ENCODE data around the gene RNF6.

The RNF6 gene

GRCh38 chr13:26183416-26183815, 38.7 kb downstream of the RNF6 start:
- Histone ChIP-seq H3K27ac (no peak overlapping the region), H3K9ac (no peak overlapping the region), H3K9me3 (ENCODE audit: control insufficient read depth, low read length) (no peaks in the 10 kb centered on the region), H2AFZ (no peak overlapping the region), H3K27me3 (ENCODE audit: control insufficient read depth, insufficient read depth, low read length) (no peaks in the 10 kb centered on the region), H3K4me1 (no peaks in the 10 kb centered on the region), H3K4me3 (ENCODE audit: low read depth, low read length) (no peak overlapping the region), H3K4me2 (ENCODE audit: low read length) (no peak overlapping the region), H3K36me3 (ENCODE audit: control insufficient read depth, insufficient read depth, low read length) (no peaks in the 10 kb centered on the region), H3K79me2 (no peaks in the 10 kb centered on the region)
- TF ChIP-seq CTCF (IDR thresholded peaks at IDR 0.05): no peak

- H3K4me2 ChIP-seq (ENCODE audit: low read length): no peak overlapping the region
- no peak for TF ChIP-seq CTCF (IDR thresholded peaks at IDR 0.05)
- H3K27ac ChIP-seq: no peak overlapping the region
- no peak overlapping the region for H3K9ac ChIP-seq
- no peak overlapping the region for H3K4me3 ChIP-seq (ENCODE audit: low read depth, low read length)
- no peaks in the 10 kb centered on the region for H3K9me3 ChIP-seq (ENCODE audit: control insufficient read depth, low read length)
- no peak overlapping the region for H2AFZ ChIP-seq
- H3K27me3 ChIP-seq (ENCODE audit: control insufficient read depth, insufficient read depth, low read length): no peaks in the 10 kb centered on the region
- no peaks in the 10 kb centered on the region for H3K4me1 ChIP-seq
- no peaks in the 10 kb centered on the region for H3K36me3 ChIP-seq (ENCODE audit: control insufficient read depth, insufficient read depth, low read length)
- no peaks in the 10 kb centered on the region for H3K79me2 ChIP-seq
Observed at GRCh38 chr13:26179344-26179743, 42.8 kb downstream of the RNF6 start.

- no peak for TF ChIP-seq CTCF (IDR thresholded peaks at IDR 0.05)
- Histone ChIP-seq H3K9me3 (ENCODE audit: control insufficient read depth, low read length) (no peaks in the 10 kb centered on the region), H3K36me3 (ENCODE audit: control insufficient read depth, insufficient read depth, low read length) (no peaks in the 10 kb centered on the region), H2AFZ (no peak overlapping the region), H3K9ac (no peak overlapping the region), H3K4me3 (ENCODE audit: low read depth, low read length) (no peak overlapping the region), H3K4me2 (ENCODE audit: low read length) (no peak overlapping the region), H3K27me3 (ENCODE audit: control insufficient read depth, insufficient read depth, low read length) (no peaks in the 10 kb centered on the region), H3K79me2 (no peaks in the 10 kb centered on the region), H3K4me1 (no peaks in the 10 kb centered on the region), H3K27ac (no peak overlapping the region)
Observed at GRCh38 chr13:26168835-26169234, 53.3 kb downstream of the RNF6 start.

GRCh38 chr13:26168237-26168814, 53.8 kb downstream of the RNF6 start:
- no peaks in the 10 kb centered on the region for H3K4me1 ChIP-seq
- TF ChIP-seq CTCF (IDR thresholded peaks at IDR 0.05): no peak
- H3K79me2 ChIP-seq: no peaks in the 10 kb centered on the region
- no peaks in the 10 kb centered on the region for H3K36me3 ChIP-seq (ENCODE audit: control insufficient read depth, insufficient read depth, low read length)
- no peaks in the 10 kb centered on the region for H3K9me3 ChIP-seq (ENCODE audit: control insufficient read depth, low read length)
- H3K9ac ChIP-seq: no peak overlapping the region
- no peak overlapping the region for H3K27ac ChIP-seq
- H3K27me3 ChIP-seq (ENCODE audit: control insufficient read depth, insufficient read depth, low read length): no peaks in the 10 kb centered on the region
- H3K4me2 ChIP-seq (ENCODE audit: low read length): no peak overlapping the region
- H3K4me3 ChIP-seq (ENCODE audit: low read depth, low read length): no peak overlapping the region
- no peak overlapping the region for H2AFZ ChIP-seq

GRCh38 chr13:26163812-26164211, 58.3 kb downstream of the RNF6 start:
- Histone ChIP-seq H3K4me1 (no peaks in the 10 kb centered on the region), H3K9me3 (ENCODE audit: control insufficient read depth, low read length) (no peaks in the 10 kb centered on the region), H3K27me3 (ENCODE audit: control insufficient read depth, insufficient read depth, low read length) (no peaks in the 10 kb centered on the region), H3K79me2 (no peaks in the 10 kb centered on the region), H2AFZ (no peak overlapping the region), H3K36me3 (ENCODE audit: control insufficient read depth, insufficient read depth, low read length) (no peaks in the 10 kb centered on the region), H3K4me2 (ENCODE audit: low read length) (no peak overlapping the region), H3K4me3 (ENCODE audit: low read depth, low read length) (no peak overlapping the region), H3K9ac (no peak overlapping the region), H3K27ac (no peak overlapping the region)
- no peak for TF ChIP-seq CTCF (IDR thresholded peaks at IDR 0.05)
